Thyroid gland (tissue), 4 donors: Measurements from ENCODE around the gene BMP3.

Experiments
- CTCF ChIP-seq, 6 experiments: fragments of 200-600 bp in 3 of 6; fragments of 450-650 bp in 3 of 6; sonication (generic) in 3 of 6; IDR thresholded peaks; one replicate each; pipeline ENCODE4 v1.5.1; 2016 to 2019; ENCODE audit warnings: antibody characterized with exemption in 6 of 6, mild to moderate bottlenecking in 2 of 6, inconsistent platforms in 1 of 6, moderate library complexity in 1 of 6
- POLR2A ChIP-seq, 2 donors: fragments of 450-650 bp; IDR thresholded peaks; one replicate each; pipeline ENCODE4 v1.6.1; 2017; ENCODE audit warnings: antibody characterized with exemption in 2 of 2, mild to moderate bottlenecking in 2 of 2, moderate library complexity in 1 of 2

- no peak for TF ChIP-seq CTCF (IDR thresholded peaks at IDR 0.05)
- TF ChIP-seq POLR2A (IDR thresholded peaks at IDR 0.05), result no peak
Measured at GRCh38 chr4:81003597-81004111, 26.9 kb upstream of the BMP3 start.
